NB4 (cell line): Measurements from ENCODE around the gene RAB21.

Source experiments
- CTCF ChIP-seq: IDR thresholded peaks from one replicate; pipeline ENCODE4 v1.5.1; 2012; ENCODE audit warnings: low read depth, low read length
- MYC ChIP-seq: IDR thresholded peaks from 2 replicates; pipeline ENCODE4 v1.6.1; 2011; ENCODE audit warnings: low read depth, low read length
- POLR2A ChIP-seq: IDR thresholded peaks from 2 replicates; pipeline ENCODE4 v1.6.1; 2011; ENCODE audit warnings: mild to moderate bottlenecking; ENCODE audit not compliant: insufficient read length; ENCODE audit errors: extremely low read depth
- TF ChIP-seq, protein P1 (sequence below): IDR thresholded peaks from 2 replicates; pipeline ENCODE4 v1.6.1; 2011; ENCODE audit warnings: low read depth, low read length

- TF ChIP-seq POLR2A: no peak
- TF ChIP-seq CTCF: no peak
- TF ChIP-seq, protein P1, sequence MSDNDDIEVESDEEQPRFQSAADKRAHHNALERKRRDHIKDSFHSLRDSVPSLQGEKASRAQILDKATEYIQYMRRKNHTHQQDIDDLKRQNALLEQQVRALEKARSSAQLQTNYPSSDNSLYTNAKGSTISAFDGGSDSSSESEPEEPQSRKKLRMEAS: no peak
- no peak for TF ChIP-seq MYC
These were observed 41.2 kb downstream of the RAB21 start for GRCh38 chr12:71795901-71796300.
